Fibroblast of the aortic adventitia (primary cell): Measurements from ENCODE around the gene CCDC167. TPM values are rescaled to one million over a fixed set of nuclear protein-coding genes. Genes with fewer than 3 reads are reported as not detected.

Experiments
- DNase-seq: peaks from one replicate; pipeline ENCODE4 v3.0.0-alpha.2; 2010; ENCODE audit warnings: low read depth
- H3K4me3 ChIP-seq: 2 replicates; pipeline ENCODE4 v1.5.1; 2011; ENCODE audit warnings: low read depth, mild to moderate bottlenecking, control low read depth, low read length, moderate library complexity
- CTCF ChIP-seq: IDR thresholded peaks from 2 replicates; pipeline ENCODE4 v1.5.1; 2011; ENCODE audit warnings: mild to moderate bottlenecking, low read length, control low read depth, inconsistent platforms; ENCODE audit not compliant: insufficient read depth
- total RNA-seq: library from RNA; depleted of rRNA; stranded (reverse); fragments of >200 nt; gene quantifications from 2 replicates; pipeline ENCODE4 v1.2.3, GENCODE V29; 2012; ENCODE audit warnings: low replicate concordance

Gene CCDC167
- total RNA-seq, 1 donor = 35.0 TPM

GRCh38 chr6:37516920-37517405, 17.3 kb upstream of the CCDC167 start:
- no peak for TF ChIP-seq CTCF
- no peak overlapping the region for H3K4me3 ChIP-seq

GRCh38 chr6:37516076-37516919, 16.6 kb upstream of the CCDC167 start:
- H3K4me3 ChIP-seq = no peak overlapping the region
- DNase-seq = no peak
- no peak for TF ChIP-seq CTCF

More at GRCh38 chr6:37516920-37517405, 17.3 kb upstream of the CCDC167 start:
- no peak for DNase-seq

GRCh38 chr6:37515712-37516075, 16.0 kb upstream of the CCDC167 start:
- no peak for TF ChIP-seq CTCF
- H3K4me3 ChIP-seq = no peak overlapping the region
- no peak for DNase-seq

- no peak for TF ChIP-seq CTCF
- no peak overlapping the region for H3K4me3 ChIP-seq
- no peak for DNase-seq
Observed at GRCh38 chr6:37514837-37515236, 15.1 kb upstream of the CCDC167 start.

- H3K4me3 ChIP-seq = no peak overlapping the region
- TF ChIP-seq CTCF = no peak
- peak; percentile 41 for DNase-seq
Observed at GRCh38 chr6:37514321-37514771, 14.7 kb upstream of the CCDC167 start.

GRCh38 chr6:37513576-37513975, 13.9 kb upstream of the CCDC167 start:
- no peak overlapping the region for H3K4me3 ChIP-seq
- DNase-seq = no peak
- TF ChIP-seq CTCF = no peak

GRCh38 chr6:37513155-37513554, 13.5 kb upstream of the CCDC167 start:
- DNase-seq = no peak
- no peak for TF ChIP-seq CTCF
- H3K4me3 ChIP-seq = no peak overlapping the region
